Urothelium cell line (cell line): Measurements from ENCODE around the gene LIN9.
"Not testable (repeated sequence)": the region's sequence is repeated elsewhere in the genome, so short reads cannot be mapped to it uniquely, and the experiment has no call there.

Source experiments
- DNase-seq: peaks from one replicate; pipeline ENCODE4 v3.0.0; 2011; ENCODE audit warnings: low spot score, mixed read lengths
- FAIRE-seq: peaks from 2 replicates; lab custom pipeline; 2011; peaks lifted over from hg19 to GRCh38; lab: Jason Lieb, UNC

The LIN9 gene

GRCh38 chr1:226308723-226309397, at the start of gene LIN9:
Gene LIN9 (minus strand): TSS chr1:226309164. CDS start chr1:226309139, 25 bp downstream.
- FAIRE-seq (peak; percentile 59), DNase-seq (peak; percentile 92)

- FAIRE-seq = no peak
- DNase-seq = no peak
Observed at GRCh38 chr1:226357416-226357815, 48.5 kb upstream of the LIN9 start.

GRCh38 chr1:226355669-226356551, 46.9 kb upstream of the LIN9 start:
- DNase-seq (no peak), FAIRE-seq (no peak)

GRCh38 chr1:226355016-226355415, 46.1 kb upstream of the LIN9 start:
- DNase-seq (no peak), FAIRE-seq (no peak)

GRCh38 chr1:226353698-226354525, 44.9 kb upstream of the LIN9 start:
- no peak for FAIRE-seq
- DNase-seq = no peak

- FAIRE-seq = no peak
- DNase-seq = no peak
Observed at GRCh38 chr1:226351709-226352108, 42.7 kb upstream of the LIN9 start.

- DNase-seq = no peak
- no peak for FAIRE-seq
Observed at GRCh38 chr1:226350519-226350865, 41.5 kb upstream of the LIN9 start.

GRCh38 chr1:226349801-226350518, 41.0 kb upstream of the LIN9 start:
- DNase-seq (no peak), FAIRE-seq (no peak)

GRCh38 chr1:226349081-226349480, 40.1 kb upstream of the LIN9 start:
- no peak for FAIRE-seq
- DNase-seq = no peak

- no peak for FAIRE-seq
Observed at GRCh38 chr1:226344441-226345259, 35.7 kb upstream of the LIN9 start.

GRCh38 chr1:226342656-226343055, 33.7 kb upstream of the LIN9 start:
- no peak for FAIRE-seq
- DNase-seq = no peak

More at GRCh38 chr1:226344441-226345259, 35.7 kb upstream of the LIN9 start:
- DNase-seq = no peak

GRCh38 chr1:226340111-226340510, 31.1 kb upstream of the LIN9 start:
- not testable (repeated sequence) for DNase-seq, FAIRE-seq

- no peak for FAIRE-seq
- DNase-seq = no peak
Observed at GRCh38 chr1:226337276-226337875, 28.4 kb upstream of the LIN9 start.

- no peak for DNase-seq
- no peak for FAIRE-seq
Observed at GRCh38 chr1:226335661-226336060, 26.7 kb upstream of the LIN9 start.

GRCh38 chr1:226332947-226333346, 24.0 kb upstream of the LIN9 start:
- FAIRE-seq = no peak
- DNase-seq = no peak

GRCh38 chr1:226329237-226329636, 20.3 kb upstream of the LIN9 start:
- FAIRE-seq = no peak

GRCh38 chr1:226327761-226328162, 18.8 kb upstream of the LIN9 start:
- DNase-seq = no peak
- FAIRE-seq = no peak

More at GRCh38 chr1:226329237-226329636, 20.3 kb upstream of the LIN9 start:
- no peak for DNase-seq

GRCh38 chr1:226325178-226325577, 16.2 kb upstream of the LIN9 start:
- DNase-seq = peak; percentile 64

GRCh38 chr1:226324479-226324878, 15.5 kb upstream of the LIN9 start:
- no peak for DNase-seq
- no peak for FAIRE-seq

More at GRCh38 chr1:226325178-226325577, 16.2 kb upstream of the LIN9 start:
- no peak for FAIRE-seq
